Occipital lobe (tissue), 2 donors: ENCODE measurements around the gene GLYATL1. TPM values are rescaled to one million over a fixed set of nuclear protein-coding genes. Genes with fewer than 3 reads are reported as not detected.

ENCODE experiments used
- DNase-seq: peaks from one replicate; lab custom pipeline; 2025; lab: John Stamatoyannopoulos, UW
- total RNA-seq: library from RNA; depleted of rRNA; stranded (reverse); fragments of >200 nt; gene quantifications from one replicate; pipeline ENCODE4 v1.2.3, GENCODE V29; 2014

The GLYATL1 gene
- 0.78 TPM for total RNA-seq

DNA sequence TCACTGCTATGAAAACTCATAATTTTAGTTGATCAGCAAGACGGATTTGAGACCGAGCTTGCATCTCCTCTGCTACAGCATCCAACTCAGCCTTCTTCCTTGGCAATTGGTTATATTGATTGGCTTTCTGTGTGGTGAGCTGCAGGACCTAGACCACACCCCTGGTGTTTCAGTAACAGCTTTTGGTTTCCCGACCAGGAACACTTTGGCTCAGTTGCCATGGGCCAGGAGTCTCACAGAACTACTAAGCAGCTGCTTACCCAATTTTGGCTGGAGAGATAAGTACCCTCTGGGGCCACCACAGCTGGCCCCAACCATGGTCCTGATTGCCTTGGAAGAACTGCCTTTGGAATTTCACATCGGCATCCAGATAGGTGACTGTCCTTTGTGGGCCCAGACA, at the start of gene GLYATL1:
GLYATL1 (plus strand) TSS at position 212 of the 400 bp plus-strand sequence. CDS start 7,600 bp downstream, outside the sequence.
- DNase-seq = no peak

DNA sequence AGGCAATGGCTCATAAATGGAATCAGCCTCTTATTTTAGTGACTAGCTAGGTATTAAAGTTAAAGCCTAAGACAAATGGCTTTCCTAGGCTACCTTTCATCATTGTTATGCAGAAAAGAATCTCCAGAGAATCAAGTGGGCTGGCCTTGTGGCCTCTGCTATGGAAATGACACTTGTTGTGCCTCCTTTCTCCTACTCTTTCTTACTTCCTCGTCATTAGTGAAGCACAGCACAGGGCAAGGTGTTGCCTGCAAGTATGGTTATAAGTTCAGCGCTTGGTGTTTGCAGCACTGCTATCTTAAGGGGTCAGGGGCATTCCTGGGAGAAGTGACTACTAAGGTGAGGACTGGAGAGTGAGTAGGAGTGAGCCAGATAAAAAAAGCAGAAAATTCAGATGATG, 45.4 kb upstream of the GLYATL1 start:
- no peak for DNase-seq

- DNase-seq = no peak
These were observed 41.2 kb upstream of the GLYATL1 start for GRCh38 chr11:58898106-58898505.

- DNase-seq = peak; percentile 73
These were observed 38.5 kb upstream of the GLYATL1 start for GRCh38 chr11:58900479-58901420.

- no peak for DNase-seq
These were observed 36.4 kb upstream of the GLYATL1 start for GRCh38 chr11:58902881-58903280.

- peak; percentile 79 for DNase-seq
These were observed 34.1 kb upstream of the GLYATL1 start for GRCh38 chr11:58905011-58905720.

DNA sequence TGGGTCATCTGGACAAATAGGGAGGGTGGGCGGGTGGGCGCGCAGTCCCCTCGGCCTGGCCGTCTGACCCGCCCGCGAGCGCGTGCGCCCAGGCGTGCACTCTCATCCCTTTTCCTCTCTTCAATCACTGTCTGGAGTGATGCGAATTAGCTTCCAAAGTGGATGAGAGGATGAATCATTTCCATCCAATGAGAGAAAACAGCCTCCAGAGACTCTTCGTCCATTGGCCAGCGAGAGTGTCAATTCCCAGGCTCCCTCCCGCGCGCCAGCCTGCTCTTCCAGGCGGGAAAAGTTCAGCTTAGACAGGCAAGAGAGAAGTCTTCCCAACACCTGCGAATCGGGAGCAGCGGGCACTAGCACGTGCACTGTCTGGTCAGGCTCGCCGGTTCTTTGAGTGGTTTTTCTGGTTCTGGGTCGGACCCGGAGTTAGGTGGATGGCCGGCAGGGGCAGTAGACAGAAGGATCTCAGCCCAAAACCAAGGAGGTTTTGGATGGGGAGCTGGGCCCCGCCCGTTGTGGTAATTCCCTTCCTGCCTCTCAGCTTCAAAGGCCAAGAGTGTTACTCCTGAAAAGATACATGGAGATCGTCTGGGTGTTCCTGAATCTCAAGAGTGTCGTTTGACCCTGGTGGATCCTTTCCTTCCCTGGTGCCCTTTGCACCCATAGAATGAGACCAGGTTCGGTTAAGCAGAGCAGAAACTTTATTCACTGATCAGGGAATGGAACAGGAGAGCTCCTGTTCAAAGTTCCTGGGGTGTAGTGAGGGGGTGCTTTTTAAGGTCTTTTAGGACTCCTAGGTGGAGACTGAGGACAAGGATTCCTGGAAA, 33.4 kb upstream of the GLYATL1 start:
- DNase-seq = peak; percentile 79

- no peak for DNase-seq
These were observed 31.5 kb upstream of the GLYATL1 start for GRCh38 chr11:58907780-58908179.

- no peak for DNase-seq
These were observed 27.2 kb upstream of the GLYATL1 start for GRCh38 chr11:58912124-58912523.

DNA sequence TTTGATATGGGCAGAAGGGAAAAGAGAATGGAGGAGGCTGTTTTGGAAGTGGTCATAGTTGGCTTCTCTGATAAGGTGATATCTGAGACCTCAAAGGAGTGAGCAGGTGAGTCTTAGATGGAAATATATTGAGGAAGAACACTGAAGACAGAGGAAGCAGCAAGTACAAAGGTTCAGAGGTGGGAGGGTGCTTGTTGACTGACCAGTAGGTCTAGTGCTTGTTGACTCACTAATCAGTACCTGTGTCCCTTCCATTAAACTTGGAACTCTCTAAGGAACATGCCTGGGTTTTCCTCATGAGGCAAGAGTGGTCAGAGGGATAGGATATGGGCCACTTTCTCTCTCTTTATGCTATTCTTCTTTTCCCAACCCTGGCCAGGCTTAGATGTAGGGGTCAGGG, 25.6 kb upstream of the GLYATL1 start:
- DNase-seq = no peak

DNA sequence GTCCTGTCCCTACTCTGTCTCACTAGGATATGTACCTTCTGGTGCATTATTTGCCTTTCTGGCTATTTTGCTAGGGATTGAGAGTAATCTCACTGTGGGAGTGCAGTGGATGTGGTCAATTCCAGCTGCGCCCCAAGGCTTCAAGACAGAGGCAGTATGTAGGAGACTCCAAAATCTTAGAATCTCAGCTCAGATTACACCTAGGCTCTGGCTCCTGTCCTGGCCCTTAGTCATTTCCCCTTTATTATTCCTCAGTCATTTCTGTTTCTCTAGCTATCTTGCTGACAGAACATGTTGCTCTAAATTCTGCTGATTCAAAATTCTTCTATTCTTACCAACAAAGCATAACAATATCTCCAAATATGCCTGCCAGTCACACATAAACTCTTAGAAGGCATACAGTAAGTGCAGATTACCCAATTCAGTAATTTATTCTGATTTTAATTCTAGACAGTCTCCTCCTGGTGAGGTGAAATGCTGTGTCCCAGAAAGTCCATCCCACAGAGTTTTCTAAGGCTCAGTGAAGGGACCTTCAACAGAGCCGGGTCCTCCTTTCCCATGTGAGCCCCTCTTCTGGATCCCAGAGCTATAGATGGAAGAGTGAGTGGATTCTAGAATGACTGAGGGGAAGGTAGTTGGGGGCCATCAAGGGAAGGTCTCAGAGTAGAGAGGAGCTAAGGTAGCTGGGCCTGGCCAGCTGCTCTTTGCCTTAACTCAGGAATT, 24.3 kb upstream of the GLYATL1 start:
- DNase-seq = no peak

DNA sequence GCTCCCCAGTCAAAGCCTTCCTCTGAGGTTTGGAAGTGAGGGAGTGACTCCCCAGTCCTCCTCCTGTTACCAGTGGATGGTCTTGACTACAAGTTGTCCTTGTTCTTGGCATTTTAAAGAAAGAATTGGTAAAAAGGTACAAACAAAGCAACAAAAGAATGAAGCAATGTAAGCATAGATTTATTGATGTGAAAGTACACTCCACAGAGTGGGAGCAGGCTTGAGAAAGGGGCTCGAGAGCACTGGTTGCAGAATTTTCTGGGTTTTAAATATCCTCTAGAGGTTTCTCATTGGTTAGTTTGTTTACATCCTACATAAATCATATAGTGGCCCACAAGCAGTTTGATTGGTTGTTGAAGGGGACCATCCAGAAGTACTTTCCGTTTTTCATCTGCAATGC, 22.7 kb upstream of the GLYATL1 start:
- no peak for DNase-seq

GRCh38 chr11:58917159-58917783, 22.0 kb upstream of the GLYATL1 start:
- DNase-seq = no peak

DNA sequence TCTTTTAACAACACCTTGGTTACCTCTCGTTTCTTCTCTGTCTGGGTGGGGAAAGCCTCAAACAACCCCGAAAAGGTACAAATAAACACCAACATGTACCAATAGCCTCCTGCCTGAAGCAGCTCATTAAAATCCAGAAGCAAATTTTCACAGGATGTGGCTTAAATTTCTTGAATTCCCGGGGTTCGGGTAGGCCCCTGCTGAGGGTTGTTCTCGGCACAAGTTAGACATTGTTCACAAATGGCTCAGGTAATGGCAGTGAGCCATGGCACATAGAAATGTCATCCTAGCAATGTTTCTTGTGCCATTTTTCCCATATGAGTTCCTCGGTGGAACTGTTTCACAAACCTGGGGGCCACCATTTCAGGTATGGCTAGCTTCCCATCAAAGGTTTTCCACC, 19.7 kb upstream of the GLYATL1 start:
- DNase-seq = no peak

GRCh38 chr11:58919980-58920379, 19.3 kb upstream of the GLYATL1 start:
- no peak for DNase-seq

DNA sequence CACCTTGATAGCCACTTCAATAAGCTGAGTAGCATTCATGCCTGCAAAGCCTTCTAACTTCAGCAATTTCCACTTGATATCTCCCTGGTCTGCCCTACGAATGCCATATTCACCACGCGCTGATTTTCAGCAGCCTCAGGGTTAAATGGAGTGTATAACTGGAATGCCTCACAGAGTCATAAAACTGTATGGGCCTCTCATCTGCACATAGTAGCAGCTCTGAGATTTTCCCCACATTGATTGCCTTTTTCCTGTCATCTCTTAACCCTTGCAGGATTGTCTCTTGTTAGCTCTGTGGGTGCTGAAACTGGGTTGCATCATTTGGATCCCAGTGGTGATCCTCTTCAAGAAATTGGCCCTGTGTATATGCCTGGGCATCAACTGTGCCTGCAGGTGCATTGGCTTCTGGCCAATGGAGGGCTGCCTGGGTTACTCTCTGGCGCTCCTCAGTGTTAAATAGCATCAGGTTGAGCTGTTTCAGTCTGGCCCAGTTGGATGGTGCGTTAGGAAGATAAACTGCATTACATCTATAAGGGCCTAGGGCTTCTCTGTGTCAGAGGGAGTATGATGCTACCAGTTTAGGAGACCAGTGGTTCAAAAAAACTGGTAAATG, 17.4 kb upstream of the GLYATL1 start:
- DNase-seq = no peak

DNA sequence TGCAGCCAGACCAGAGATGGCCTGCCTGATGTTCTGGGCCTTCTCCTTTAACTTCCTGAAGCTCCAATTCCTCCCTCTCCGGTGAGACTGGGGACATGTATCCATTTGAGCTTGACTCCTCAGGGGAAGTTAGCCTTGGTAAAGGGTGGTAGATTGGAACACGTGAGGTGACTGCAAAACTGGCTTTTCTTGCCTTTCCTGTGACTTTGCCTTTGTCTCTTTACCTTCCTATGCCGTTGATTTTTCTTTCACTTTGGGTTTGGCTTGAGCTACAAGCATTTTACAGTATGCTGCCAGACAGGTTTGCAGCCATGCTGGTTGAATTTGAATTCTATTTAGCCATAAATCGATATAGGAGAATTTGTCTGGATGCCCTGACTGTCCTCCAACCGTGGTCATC, 16.8 kb upstream of the GLYATL1 start:
- DNase-seq = no peak

DNA sequence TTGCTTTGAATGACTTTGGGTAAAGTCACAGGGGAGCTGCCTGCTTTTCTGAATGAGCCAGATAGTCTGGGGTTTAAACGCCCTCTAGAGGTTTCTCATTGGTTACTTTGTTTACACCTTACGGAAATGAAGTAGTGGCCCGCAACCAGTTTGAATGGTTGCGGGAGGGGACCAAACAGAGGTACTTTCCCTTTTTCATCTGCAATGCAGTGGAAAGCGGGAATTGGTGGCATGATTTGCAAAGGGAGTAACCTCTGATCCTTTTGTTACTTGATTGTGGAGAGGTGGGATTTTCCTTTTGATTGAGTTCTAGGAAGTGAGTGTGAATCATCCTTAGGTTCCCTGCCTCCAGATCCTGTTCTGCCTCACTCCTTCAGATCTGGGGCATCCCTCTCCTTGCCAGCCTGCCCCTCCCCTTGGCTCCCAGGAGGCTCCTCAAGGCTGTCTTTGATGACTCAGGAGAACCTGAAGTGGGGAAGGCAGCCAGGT, 15.9 kb upstream of the GLYATL1 start:
- DNase-seq = no peak

DNA sequence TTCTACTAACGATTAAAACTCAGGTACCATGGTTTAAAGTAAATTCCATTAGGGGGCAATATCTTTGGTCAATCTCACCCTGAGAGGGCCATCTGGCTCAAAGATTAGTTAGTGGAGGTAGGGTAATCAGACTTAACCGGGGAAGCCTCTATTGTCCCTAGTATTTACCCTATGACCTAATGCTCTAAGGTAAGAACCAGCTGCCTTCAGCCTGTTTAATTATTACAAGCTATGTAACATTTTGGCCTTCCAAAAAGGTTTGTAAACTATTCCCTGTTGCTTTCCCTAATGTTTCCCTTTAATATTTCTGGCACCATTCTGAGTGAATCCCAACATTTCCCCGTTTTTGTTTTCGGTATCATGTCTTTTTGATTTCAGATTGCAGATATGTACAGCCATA, 15.1 kb upstream of the GLYATL1 start:
- DNase-seq = no peak

- DNase-seq = no peak
These were observed 13.0 kb upstream of the GLYATL1 start for GRCh38 chr11:58926251-58926650.
